SK-N-SH (cell line): ENCODE results near the gene RAB3B. TPM values are rescaled to one million over a fixed set of nuclear protein-coding genes. Genes with fewer than 3 reads are reported as not detected.

Experiments
- CTCF ChIA-PET: fragments of 300-600, 350-600 bp; formaldehyde crosslinking; extraction: SDS; loops from one replicate; lab custom pipeline; 2021; lab: Yijun Ruan, JAX
- POLR2A ChIA-PET: fragments of 350-600 bp; sonication (Branson Sonifier 250); formaldehyde crosslinking; extraction: SDS; loops from one replicate; lab custom pipeline; 2020; ENCODE audit warnings: antibody characterized with exemption, inconsistent platforms; lab: Yijun Ruan, JAX
- DNase-seq: peaks from one replicate; pipeline ENCODE4 v3.0.0; 2012
- H2AFZ ChIP-seq: fragments of 200-600 bp; sonication (generic); 2 replicates; pipeline ENCODE4 v1.8.1; 2016; ENCODE audit warnings: antibody characterized with exemption, mild to moderate bottlenecking, low read depth
- H3F3A ChIP-seq: fragments of 200-600 bp; sonication (generic); replicated peaks from 2 replicates; pipeline ENCODE3; 2016; ENCODE audit warnings: antibody characterized with exemption, mild to moderate bottlenecking; ENCODE audit not compliant: insufficient read depth
- H3K27ac ChIP-seq, 2 experiments: fragments of 200-500 bp in 1 of 2; fragments of 200-600 bp in 1 of 2; sonication (Bioruptor generic) in 1 of 2; sonication (generic), shearing (Covaris generic) in 1 of 2; 2 replicates each; pipeline versions ENCODE4 v1.5.1 to v1.6.1; 2014 to 2016; ENCODE audit warnings: low read depth in 2 of 2, inconsistent platforms in 1 of 2, low read length in 1 of 2, mild to moderate bottlenecking in 1 of 2, mixed read lengths in 1 of 2
- H3K27me3 ChIP-seq: fragments of 200-600 bp; sonication (generic), shearing (Covaris generic); 2 replicates; pipeline ENCODE4 v1.6.1; 2016; ENCODE audit warnings: mixed run types; ENCODE audit not compliant: insufficient read depth
- H3K36me3 ChIP-seq, 2 experiments: fragments of 200-500 bp in 1 of 2; fragments of 200-600 bp in 1 of 2; sonication (Bioruptor generic) in 1 of 2; sonication (generic) in 1 of 2; replicated peaks in 1 of 2; 2 replicates each; pipeline versions ENCODE3 to v1.5.1; 2014 to 2016; ENCODE audit warnings: low read length in 1 of 2, mild to moderate bottlenecking in 1 of 2; ENCODE audit not compliant: insufficient read depth in 2 of 2, control insufficient read depth in 1 of 2
- H3K4me1 ChIP-seq, 2 experiments: fragments of 200-500 bp in 1 of 2; fragments of 200-600 bp in 1 of 2; sonication (Bioruptor generic) in 1 of 2; sonication (generic), shearing (Covaris generic) in 1 of 2; 2 replicates each; pipeline versions ENCODE4 v1.5.1 to v1.6.1; 2014 to 2016; ENCODE audit warnings: low read depth in 1 of 2, low read length in 1 of 2, mixed run types in 1 of 2; ENCODE audit not compliant: insufficient read depth in 2 of 2, control insufficient read depth in 1 of 2
- H3K4me2 ChIP-seq: fragments of 200-600 bp; sonication (generic), shearing (Covaris generic); 2 replicates; pipeline ENCODE4 v1.6.1; 2017; ENCODE audit warnings: mixed run types
- H3K4me3 ChIP-seq, 2 experiments: fragments of 200-500 bp in 1 of 2; fragments of 200-600 bp in 1 of 2; sonication (Bioruptor generic) in 1 of 2; sonication (generic), shearing (Covaris generic) in 1 of 2; 2 replicates each; pipeline versions ENCODE4 v1.5.1 to v1.8.1; 2014 to 2016; ENCODE audit warnings: low read depth in 2 of 2, inconsistent platforms in 1 of 2, low read length in 1 of 2, mild to moderate bottlenecking in 1 of 2, mixed read lengths in 1 of 2, moderate library complexity in 1 of 2
- H3K79me2 ChIP-seq: fragments of 200-600 bp; sonication (generic); 2 replicates; pipeline ENCODE4 v1.8.1; 2017; ENCODE audit warnings: mild to moderate bottlenecking; ENCODE audit not compliant: insufficient read depth
- H3K9ac ChIP-seq: fragments of 200-600 bp; sonication (generic); 2 replicates; pipeline ENCODE4 v1.6.1; 2017; ENCODE audit warnings: mixed run types
- H3K9me2 ChIP-seq: fragments of 200-600 bp; sonication (generic); 2 replicates; pipeline ENCODE4 v1.6.1; 2017; ENCODE audit warnings: mixed run types
- H3K9me3 ChIP-seq: fragments of 200-600 bp; sonication (generic); 2 replicates; pipeline ENCODE4 v1.6.1; 2017; ENCODE audit warnings: mixed run types, mild to moderate bottlenecking, moderate library complexity
- H4K20me1 ChIP-seq: fragments of 200-600 bp; sonication (generic); 2 replicates; pipeline ENCODE4 v1.6.1; 2017; ENCODE audit warnings: mild to moderate bottlenecking, mixed run types; ENCODE audit not compliant: insufficient read depth
- CHD2 ChIP-seq: fragments of 150-350 bp; IDR thresholded peaks from 2 replicates; pipeline ENCODE4 v1.6.1; 2018; ENCODE audit warnings: low read length; ENCODE audit not compliant: partially characterized antibody
- ELF1 ChIP-seq: IDR thresholded peaks from 2 replicates; pipeline ENCODE4 v1.4.0; 2012
- EZH2phosphoT487 ChIP-seq: fragments of 200-600 bp; sonication (generic); IDR thresholded peaks from 2 replicates; pipeline ENCODE4 v1.6.1; 2017; ENCODE audit warnings: low read depth, mixed run types, mild to moderate bottlenecking, antibody characterized with exemption, moderate library complexity, borderline replicate concordance
- GABPA ChIP-seq: IDR thresholded peaks from 2 replicates; pipeline ENCODE4 v1.4.0; 2012; ENCODE audit warnings: low read depth, mild to moderate bottlenecking
- GATA2 ChIP-seq: sonication (generic); formaldehyde crosslinking; IDR thresholded peaks from 2 replicates; pipeline ENCODE4 v1.5.0; 2020; ENCODE audit warnings: mild to moderate bottlenecking, missing genetic modification reagents
- RAD21 ChIP-seq: IDR thresholded peaks from 2 replicates; pipeline ENCODE4 v1.6.1; 2012; ENCODE audit warnings: mild to moderate bottlenecking, low read length
- RCOR1 ChIP-seq: fragments of 150-350 bp; IDR thresholded peaks from 2 replicates; pipeline ENCODE4 v1.6.1; 2017; ENCODE audit warnings: antibody characterized with exemption, low read length
- RXRA ChIP-seq: IDR thresholded peaks from 2 replicates; pipeline ENCODE4 v1.4.0; 2012; ENCODE audit warnings: low read depth, mild to moderate bottlenecking, borderline replicate concordance
- SIN3A ChIP-seq: IDR thresholded peaks from 2 replicates; pipeline ENCODE4 v1.6.1; 2012; ENCODE audit warnings: low read depth, mild to moderate bottlenecking, low read length, moderate library complexity, borderline replicate concordance
- SMC3 ChIP-seq: IDR thresholded peaks from 2 replicates; pipeline ENCODE4 v1.6.1; 2012; ENCODE audit warnings: low read depth, low read length, improper control_type of control experiment
- TCF12 ChIP-seq: IDR thresholded peaks from 2 replicates; pipeline ENCODE4 v1.4.0; 2012
- TEAD4 ChIP-seq: IDR thresholded peaks from 2 replicates; pipeline ENCODE4 v1.4.0; 2012; ENCODE audit warnings: mild to moderate bottlenecking, borderline replicate concordance; ENCODE audit not compliant: insufficient read depth
- WGBS: methylation state at CpG from one replicate; pipeline ENCODE4 v1.1.6; 2017; ENCODE audit warnings: low lambda C conversion rate; 5-methylcytosine and 5-hydroxymethylcytosine counted together
- polyA plus RNA-seq, 3 experiments: library from polyadenylated mRNA; depleted of rRNA; stranded (reverse); fragments of >200 nt; gene quantifications; 2 replicates each; pipeline ENCODE4 v1.2.3, GENCODE V29; 2012
- TF ChIP-seq, protein P1 (sequence below): IDR thresholded peaks from 2 replicates; pipeline ENCODE4 v1.4.0; 2012; ENCODE audit warnings: low read depth, borderline replicate concordance
- TF ChIP-seq, protein P2 (sequence below): IDR thresholded peaks from 2 replicates; pipeline ENCODE4 v1.4.0; 2012; ENCODE audit warnings: low read depth, borderline replicate concordance

RAB3B gene
- polyA plus RNA-seq, 1 of the 3 experiments (the other 2 are of a cell fraction) = 10.2 TPM

DNA sequence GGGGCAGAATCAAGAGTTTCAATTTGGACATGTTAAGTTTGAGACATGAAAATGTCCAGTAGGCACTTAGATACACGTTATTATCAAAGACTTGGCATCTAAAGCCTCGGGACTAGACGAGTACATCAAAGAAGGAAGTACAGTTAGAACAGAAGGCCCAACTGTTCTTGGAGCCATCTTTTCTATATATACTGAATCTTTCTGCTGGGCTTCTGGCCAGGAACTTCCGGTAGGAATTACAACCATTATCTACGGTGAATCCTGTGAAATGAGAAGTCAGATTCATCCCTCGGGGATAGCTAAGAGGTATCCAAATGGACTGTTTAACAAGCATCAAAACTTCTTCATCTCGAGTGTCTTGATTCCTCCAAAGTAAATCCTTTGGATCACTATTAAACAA lies 77.6 kb downstream of the RAB3B start:
- ChIA-PET CTCF (interaction anchor here (1.3 kb wide), 1 partner anchor 16 kb away, joined by 4 read pairs; no protein-coding TSS in a partner anchor), POLR2A (no interaction called here)
- DNase-seq = no peak

DNA sequence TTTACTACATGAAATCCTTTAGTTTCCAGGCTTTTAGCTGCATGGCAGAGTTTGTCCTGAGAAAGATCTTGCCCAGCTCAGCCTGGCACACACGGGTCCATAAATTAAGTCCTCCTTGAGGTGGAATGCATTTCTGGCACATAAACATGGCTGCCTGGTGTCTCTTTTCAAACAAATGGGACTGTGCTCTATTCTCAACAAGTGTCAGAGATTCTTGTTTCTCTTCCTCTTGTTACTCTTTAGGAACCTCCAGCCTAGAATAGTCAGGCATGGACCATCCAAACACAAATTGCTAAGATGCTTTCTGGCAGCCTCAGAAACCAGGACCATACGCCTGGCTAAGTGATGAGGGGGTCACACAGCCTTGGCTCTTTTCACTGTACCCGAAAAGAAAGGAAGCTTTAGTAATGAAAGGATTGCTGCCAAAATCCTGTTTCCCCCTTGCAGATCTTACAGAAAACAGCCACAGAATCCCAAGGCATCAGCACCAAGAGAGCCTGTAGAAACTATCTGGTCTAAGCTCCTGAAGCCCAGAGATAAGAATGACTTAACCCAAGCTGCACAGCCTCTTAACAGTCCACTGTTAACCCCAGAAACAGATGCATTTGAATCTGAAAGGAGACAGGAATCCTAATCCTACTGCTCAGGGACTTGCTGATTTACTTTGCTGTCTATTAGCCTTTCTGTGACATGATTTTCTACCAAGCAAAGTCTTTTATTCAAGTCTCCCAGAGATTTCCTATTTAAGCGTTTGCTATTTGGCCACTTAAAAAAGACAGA lies 80.1 kb downstream of the RAB3B start:
- WGBS = 71% methylated on average over 4 of the region's 4 CpGs
- POLR2A ChIA-PET = no interaction called here
- Histone ChIP-seq H3K36me3 (peaks cover 0 to 12% of the 10 kb centered on the region in 2 experiments), H3K4me1 (peaks cover 0 to 6% of the 10 kb centered on the region in 2 experiments; a peak in 2 of 4 replicates), H3F3A (no peaks in the 10 kb centered on the region), H3K9me3 (no peaks in the 10 kb centered on the region), H3K79me2 (no peaks in the 10 kb centered on the region), H2AFZ (no peak overlapping the region), H3K9me2 (no peaks in the 10 kb centered on the region), H3K4me2 (no peak overlapping the region), H3K9ac (no peak overlapping the region), H3K27ac (no peak overlapping the region; a peak in 1 of 4 replicates), H3K27me3 (no peaks in the 10 kb centered on the region), H4K20me1 (no peaks in the 10 kb centered on the region), H3K4me3 (no peak overlapping the region)
- TF ChIP-seq GABPA = no peak
- no peak for TF ChIP-seq SMC3
- TF ChIP-seq RCOR1 = no peak
- TF ChIP-seq, protein P1, sequence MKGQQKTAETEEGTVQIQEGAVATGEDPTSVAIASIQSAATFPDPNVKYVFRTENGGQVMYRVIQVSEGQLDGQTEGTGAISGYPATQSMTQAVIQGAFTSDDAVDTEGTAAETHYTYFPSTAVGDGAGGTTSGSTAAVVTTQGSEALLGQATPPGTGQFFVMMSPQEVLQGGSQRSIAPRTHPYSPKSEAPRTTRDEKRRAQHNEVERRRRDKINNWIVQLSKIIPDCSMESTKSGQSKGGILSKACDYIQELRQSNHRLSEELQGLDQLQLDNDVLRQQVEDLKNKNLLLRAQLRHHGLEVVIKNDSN = no peak
- DNase-seq = no peak
- CTCF ChIA-PET = interaction anchor here (0.6 kb wide), 1 partner anchor 297 kb away, joined by 3 read pairs; no protein-coding TSS in a partner anchor

More for the DNA sequence above, 77.6 kb downstream of the RAB3B start:
- Histone ChIP-seq H3K9me3 (no peaks in the 10 kb centered on the region), H3K9me2 (no peaks in the 10 kb centered on the region), H4K20me1 (no peaks in the 10 kb centered on the region), H3K27me3 (no peaks in the 10 kb centered on the region), H3K4me3 (no peak overlapping the region), H3K79me2 (no peaks in the 10 kb centered on the region), H2AFZ (no peak overlapping the region), H3K4me2 (no peak overlapping the region), H3K36me3 (peaks cover 0 to 13% of the 10 kb centered on the region in 2 experiments), H3K9ac (no peak overlapping the region), H3K4me1 (peaks cover 0 to 17% of the 10 kb centered on the region in 2 experiments; a peak in 2 of 4 replicates), H3K27ac (no peak overlapping the region), H3F3A (peaks cover 21% of the 10 kb centered on the region)
- TF ChIP-seq TEAD4 (no peak), TCF12 (no peak), RXRA (no peak), ELF1 (no peak), GATA2 (CRISPR knock-in tag) (no peak), SIN3A (no peak), RAD21 (no peak), CHD2 (no peak), SMC3 (no peak), EZH2phosphoT487 (no peak)
- TF ChIP-seq, protein P2, sequence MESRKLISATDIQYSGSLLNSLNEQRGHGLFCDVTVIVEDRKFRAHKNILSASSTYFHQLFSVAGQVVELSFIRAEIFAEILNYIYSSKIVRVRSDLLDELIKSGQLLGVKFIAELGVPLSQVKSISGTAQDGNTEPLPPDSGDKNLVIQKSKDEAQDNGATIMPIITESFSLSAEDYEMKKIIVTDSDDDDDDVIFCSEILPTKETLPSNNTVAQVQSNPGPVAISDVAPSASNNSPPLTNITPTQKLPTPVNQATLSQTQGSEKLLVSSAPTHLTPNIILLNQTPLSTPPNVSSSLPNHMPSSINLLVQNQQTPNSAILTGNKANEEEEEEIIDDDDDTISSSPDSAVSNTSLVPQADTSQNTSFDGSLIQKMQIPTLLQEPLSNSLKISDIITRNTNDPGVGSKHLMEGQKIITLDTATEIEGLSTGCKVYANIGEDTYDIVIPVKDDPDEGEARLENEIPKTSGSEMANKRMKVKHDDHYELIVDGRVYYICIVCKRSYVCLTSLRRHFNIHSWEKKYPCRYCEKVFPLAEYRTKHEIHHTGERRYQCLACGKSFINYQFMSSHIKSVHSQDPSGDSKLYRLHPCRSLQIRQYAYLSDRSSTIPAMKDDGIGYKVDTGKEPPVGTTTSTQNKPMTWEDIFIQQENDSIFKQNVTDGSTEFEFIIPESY = no peak
- WGBS = 90% methylated on average over 7 of the region's 7 CpGs
